ENCODE measurements around the gene BUB3. TPM values are rescaled to one million over a fixed set of nuclear protein-coding genes. Genes with fewer than 3 reads are reported as not detected.

The BUB3 gene
- total RNA-seq, 4 donors from 2014 or later: 78.0 to 129 (median 95.9) TPM

DNA sequence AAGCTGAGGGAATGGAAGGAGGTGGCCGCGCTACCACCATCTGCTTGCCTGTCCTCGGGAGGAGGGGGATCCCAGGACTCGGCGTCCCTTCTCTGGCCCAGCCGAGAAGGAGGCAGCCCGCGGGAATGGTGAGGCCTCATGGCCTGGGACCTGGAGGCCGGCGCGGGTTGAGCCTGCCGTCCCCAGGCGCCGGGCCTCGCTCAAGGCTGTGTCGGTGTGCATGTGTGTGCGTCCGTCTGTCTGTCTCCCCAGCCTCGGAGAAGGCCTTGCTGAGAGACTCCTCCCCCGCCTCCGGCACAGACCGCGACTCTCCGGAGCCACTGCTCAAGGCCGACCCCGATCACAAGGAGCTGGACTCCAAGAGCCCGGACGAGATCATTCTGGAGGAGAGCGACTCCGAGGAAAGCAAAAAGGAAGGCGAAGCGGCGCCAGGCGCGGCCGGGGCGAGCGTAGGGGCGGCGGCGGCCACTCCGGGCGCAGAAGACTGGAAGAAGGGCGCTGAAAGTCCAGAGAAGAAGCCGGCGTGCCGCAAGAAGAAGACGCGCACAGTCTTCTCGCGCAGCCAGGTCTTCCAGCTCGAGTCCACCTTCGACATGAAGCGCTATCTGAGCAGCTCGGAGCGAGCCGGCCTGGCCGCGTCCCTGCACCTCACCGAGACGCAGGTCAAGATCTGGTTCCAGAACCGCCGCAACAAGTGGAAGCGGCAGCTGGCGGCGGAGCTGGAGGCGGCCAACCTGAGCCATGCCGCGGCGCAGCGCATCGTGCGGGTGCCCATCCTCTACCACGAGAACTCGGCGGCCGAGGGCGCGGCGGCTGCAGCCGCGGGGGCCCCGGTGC, 17.2 kb upstream of the BUB3 start:
- TF ChIP-seq, protein P1, sequence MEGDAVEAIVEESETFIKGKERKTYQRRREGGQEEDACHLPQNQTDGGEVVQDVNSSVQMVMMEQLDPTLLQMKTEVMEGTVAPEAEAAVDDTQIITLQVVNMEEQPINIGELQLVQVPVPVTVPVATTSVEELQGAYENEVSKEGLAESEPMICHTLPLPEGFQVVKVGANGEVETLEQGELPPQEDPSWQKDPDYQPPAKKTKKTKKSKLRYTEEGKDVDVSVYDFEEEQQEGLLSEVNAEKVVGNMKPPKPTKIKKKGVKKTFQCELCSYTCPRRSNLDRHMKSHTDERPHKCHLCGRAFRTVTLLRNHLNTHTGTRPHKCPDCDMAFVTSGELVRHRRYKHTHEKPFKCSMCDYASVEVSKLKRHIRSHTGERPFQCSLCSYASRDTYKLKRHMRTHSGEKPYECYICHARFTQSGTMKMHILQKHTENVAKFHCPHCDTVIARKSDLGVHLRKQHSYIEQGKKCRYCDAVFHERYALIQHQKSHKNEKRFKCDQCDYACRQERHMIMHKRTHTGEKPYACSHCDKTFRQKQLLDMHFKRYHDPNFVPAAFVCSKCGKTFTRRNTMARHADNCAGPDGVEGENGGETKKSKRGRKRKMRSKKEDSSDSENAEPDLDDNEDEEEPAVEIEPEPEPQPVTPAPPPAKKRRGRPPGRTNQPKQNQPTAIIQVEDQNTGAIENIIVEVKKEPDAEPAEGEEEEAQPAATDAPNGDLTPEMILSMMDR (IDR thresholded peaks at IDR 0.05; ENCODE audit: low read depth): no peak

DNA sequence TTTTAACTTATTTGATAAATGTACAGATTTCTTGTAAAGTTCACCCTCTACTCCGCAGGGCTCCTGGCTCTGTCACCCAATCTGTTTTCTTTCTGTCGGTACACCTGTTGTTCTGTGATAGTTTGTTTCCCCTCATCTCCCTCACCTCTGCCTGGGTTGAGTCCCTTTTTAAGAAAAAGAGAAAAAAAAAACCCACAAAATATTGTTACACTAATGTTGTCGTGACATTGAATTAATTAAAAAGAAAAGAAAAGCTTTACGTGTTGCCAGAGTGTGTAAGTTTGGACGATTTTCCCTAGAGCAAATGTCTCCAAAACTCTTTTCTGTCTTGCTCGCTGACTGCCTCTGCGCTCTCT, 15.1 kb upstream of the BUB3 start:
- TF ChIP-seq, protein P1 (IDR thresholded peaks at IDR 0.05; ENCODE audit: low read depth): no peak

DNA sequence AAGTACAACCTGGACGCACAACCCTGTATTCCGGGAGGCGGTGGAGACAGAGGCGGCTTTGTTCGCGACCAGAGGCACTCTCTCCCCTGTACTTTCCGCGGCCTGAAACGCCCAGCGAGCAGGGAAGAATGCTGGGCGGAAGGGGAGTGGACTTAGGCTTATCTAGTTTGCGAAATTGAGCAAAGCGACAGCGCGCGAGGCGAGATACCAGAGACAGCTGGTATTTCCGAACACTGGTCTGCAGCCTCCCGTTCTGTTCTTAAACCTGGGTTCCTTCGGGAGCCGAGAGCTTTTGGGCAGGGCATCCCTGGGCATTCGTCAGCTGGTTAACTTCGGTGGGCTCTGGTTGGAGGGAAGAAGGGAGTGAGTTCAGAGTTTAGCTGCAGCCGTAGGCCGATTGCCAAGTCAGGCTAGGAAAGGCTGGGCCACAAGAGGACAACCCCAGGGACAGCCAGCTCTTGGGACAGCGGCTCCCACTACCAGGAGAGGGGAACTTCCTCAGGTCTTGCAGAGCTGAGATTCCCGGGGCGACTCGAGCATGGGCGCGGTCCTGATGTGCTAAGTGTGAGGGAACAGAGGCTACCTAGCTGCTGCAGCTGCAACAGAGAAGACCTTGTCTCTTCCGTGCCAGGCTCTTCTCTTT, 14.6 kb upstream of the BUB3 start:
- TF ChIP-seq, protein P1 (IDR thresholded peaks at IDR 0.05; ENCODE audit: low read depth): no peak

DNA sequence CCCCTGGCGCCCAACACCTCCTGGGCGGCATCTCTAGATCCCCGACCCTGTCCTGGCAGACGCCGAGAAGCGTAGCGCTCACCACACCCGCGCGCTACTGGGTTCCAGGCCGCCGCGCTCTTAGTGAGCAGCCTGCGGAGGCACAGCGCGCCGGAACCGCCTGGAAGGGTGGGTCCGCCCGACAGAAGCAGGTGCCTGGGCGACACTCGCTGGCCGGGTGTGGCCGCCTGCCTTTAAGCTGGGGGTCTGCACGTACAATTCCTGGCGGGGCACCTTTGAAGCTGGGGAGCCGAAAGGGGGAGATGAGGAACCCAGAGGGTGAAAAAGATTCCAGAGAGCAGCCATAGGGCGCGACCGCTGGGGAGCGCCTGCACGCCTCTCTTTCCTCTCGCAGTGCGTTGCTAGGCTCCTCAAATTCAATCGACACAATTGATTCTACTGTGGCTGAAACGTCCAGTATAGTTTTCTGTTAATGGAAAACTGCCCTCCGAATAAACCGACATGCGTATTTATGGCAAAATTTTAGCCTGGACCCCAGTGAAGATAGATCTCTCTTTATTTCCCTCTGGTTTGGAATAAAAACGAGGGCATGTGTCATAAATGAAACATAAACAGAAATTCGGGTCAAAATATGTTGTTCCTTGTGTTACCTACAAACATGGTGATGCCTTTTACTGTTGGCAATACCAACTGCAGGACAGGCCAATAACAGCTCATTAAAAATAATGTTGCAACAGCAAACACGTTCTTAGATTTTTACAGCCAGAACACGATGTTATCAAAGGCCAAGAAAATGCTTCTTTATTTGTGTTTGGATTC, 13.8 kb upstream of the BUB3 start:
- TF ChIP-seq, protein P1 (IDR thresholded peaks at IDR 0.05; ENCODE audit: low read depth): no peak

DNA sequence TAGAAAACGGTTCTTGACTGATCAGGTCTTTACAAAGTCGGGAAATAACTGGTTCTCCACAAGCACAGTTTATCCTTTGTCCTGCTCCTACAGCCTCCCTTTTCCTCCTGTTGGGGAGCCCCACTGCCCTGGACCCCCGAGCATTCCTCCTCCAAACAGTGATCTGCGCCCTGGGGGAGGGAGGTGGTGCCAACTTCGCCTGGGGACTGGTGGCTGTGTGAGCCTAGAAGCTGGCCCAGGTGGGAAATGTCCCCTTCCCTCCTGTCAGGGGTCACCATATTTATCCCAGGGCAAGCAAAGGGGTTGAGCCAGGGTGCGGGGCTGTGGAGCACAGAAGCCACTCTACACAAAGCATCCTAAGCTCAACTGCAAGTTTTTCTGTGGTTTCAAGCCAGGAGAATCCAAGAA, 13.2 kb upstream of the BUB3 start:
- TF ChIP-seq, protein P1 (IDR thresholded peaks at IDR 0.05; ENCODE audit: low read depth): no peak

DNA sequence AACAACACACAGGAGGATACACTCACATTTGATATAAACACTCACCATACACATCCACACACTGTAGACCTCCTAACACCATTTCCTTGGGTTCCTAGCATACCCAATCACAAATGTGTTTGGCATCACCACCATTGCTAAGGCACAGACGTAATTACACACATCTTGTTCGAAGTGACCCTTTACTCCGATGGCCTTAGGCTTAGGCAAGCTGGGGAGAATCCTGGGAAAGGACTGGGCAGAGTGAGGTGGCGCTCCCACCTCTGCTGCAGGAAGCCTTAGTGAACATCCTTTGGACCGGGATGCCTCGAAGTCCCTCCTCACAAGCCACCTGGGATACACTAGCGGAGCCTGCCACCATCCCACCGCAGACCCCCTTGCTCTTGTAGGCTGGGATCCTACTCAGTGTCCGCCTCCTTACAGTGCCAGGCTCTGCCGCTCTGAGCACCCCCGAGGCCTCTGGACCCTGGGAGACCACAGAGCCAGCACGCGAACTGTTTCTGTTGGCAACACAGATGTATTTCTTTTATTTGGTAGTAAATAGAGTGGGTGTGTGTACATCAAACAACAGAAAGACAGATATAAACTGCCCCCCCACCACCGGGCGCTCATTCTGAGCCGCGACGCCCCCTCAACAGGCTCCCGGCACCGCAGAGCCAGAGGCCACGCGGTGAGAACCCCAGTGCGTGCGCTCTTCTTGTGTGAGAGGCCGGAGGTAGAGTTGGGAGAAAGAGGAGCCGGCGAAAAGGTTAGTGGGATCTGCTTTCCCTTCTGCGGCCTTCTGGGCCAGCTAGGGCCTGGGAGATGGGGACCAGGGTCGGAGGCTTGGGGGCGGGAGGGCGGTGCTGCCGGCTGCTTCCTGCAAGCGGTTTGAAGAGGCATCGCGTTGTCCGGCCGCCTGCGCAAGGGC, 12.2 kb upstream of the BUB3 start:
- TF ChIP-seq, protein P1 (IDR thresholded peaks at IDR 0.05; ENCODE audit: low read depth): no peak

Measured in subcutaneous adipose tissue (tissue), 4 donors.